D721Med (cell line): Measurements from ENCODE around the gene RREB1.

Source experiments
- DNase-seq: peaks from one replicate; pipeline ENCODE4 v3.0.0; 2011; ENCODE audit warnings: low spot score; ENCODE audit not compliant: insufficient read length
- FAIRE-seq: peaks from 2 replicates; lab custom pipeline; 2011; peaks lifted over from hg19 to GRCh38; lab: Jason Lieb, UNC
- TF ChIP-seq, protein P1 (sequence below): IDR thresholded peaks from 2 replicates; pipeline ENCODE4 v1.5.1; 2012; ENCODE audit warnings: mild to moderate bottlenecking, control low read depth; ENCODE audit not compliant: insufficient read depth; ENCODE audit errors: missing control alignments

RREB1 gene

DNA sequence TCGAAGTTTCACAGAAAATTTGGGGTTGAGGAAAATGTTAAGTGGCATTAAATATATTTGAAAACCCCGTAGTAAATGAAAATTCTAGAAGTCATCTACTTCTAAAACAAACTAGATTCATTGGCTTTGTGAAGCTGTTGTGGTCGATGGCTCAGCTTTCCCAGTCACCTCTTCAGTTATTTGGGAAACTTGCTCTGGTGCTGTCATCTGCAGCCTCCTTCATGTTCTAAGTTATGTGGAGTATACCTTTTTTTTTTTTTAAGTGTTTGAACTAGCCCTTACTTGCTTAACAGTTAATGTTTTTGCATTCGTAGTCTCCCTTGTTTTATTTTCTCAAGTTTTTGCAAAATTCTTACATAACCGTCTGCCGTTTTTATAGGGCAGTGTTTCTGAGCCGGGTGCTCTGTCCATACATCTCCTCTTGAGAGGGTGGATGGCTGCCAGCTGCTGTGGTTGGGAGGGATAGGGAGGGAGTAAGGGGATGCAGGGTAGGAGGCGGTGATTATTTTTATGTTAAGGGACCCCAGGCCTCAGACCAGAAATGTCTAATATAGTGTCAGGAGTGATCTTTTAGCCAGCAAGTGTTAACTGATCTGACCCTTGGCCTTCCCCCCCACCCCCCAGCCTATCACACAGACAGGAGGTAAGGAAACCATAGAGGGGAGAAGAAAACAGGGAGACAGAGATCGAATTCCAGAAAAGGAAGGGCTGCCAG, 7.1 kb downstream of the RREB1 start:
- FAIRE-seq (no peak), DNase-seq (no peak)
- TF ChIP-seq, protein P1, sequence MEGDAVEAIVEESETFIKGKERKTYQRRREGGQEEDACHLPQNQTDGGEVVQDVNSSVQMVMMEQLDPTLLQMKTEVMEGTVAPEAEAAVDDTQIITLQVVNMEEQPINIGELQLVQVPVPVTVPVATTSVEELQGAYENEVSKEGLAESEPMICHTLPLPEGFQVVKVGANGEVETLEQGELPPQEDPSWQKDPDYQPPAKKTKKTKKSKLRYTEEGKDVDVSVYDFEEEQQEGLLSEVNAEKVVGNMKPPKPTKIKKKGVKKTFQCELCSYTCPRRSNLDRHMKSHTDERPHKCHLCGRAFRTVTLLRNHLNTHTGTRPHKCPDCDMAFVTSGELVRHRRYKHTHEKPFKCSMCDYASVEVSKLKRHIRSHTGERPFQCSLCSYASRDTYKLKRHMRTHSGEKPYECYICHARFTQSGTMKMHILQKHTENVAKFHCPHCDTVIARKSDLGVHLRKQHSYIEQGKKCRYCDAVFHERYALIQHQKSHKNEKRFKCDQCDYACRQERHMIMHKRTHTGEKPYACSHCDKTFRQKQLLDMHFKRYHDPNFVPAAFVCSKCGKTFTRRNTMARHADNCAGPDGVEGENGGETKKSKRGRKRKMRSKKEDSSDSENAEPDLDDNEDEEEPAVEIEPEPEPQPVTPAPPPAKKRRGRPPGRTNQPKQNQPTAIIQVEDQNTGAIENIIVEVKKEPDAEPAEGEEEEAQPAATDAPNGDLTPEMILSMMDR = no peak

DNA sequence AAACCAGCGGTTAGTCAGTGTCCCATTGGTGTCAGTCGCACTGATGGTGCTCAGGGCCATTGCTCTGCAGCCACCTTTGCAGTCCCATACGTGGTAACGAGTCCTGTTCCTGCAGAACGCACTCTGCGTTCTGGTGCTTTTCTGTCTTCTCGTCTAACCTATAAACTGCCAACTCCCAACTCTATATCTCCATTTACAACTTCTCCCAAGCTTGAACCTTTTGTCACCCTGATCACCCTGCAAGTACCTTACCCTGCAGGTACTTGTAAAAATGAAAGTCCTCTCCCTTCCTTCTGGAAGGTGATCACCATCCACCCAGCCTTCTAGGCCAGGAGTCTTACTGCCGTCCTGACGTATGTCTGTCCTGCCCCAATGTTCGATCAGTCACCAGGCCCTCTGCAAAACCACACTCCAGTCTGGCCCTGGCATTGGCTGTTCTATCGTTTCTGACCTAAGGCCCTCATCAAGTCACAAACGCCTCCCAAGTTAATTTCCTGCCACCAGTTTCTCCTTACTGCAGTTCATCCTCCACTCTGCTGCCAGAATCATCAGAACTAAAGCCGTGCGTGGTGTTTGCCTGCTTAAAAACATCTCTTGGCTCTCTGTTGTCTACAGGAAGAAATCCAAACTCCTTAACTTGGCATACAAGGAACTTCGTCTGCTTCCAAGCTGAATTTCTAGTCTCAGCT, 7.9 kb downstream of the RREB1 start:
- TF ChIP-seq, protein P1 = no peak
- DNase-seq = no peak
- no peak for FAIRE-seq

DNA sequence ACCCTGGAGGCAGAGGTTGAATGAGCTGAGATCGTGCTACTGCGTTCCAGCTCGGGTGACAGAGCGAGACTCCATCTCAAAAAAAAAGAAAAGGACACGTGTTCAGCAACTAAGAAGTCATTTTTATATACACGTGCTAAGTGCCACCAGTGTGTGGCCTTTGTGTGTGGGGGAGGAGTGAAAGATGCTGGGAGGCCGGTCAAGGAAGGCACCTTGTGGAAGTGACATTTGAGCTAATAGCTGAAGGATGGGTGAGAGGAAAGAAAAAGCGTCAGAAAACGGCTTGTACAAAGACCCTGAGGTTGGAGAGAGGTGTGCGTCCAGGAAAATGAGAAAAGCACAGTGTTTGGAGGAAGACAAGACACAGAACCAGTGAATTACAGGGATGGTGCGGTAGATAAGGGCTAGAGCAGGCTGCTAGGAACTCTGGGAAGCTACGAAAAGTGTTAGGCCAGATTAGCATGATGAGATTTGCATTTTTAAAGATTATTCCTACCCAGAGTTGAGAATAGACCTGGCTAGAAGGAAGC, 11.6 kb downstream of the RREB1 start:
- DNase-seq = no peak
- no peak for FAIRE-seq
- TF ChIP-seq, protein P1 = no peak

DNA sequence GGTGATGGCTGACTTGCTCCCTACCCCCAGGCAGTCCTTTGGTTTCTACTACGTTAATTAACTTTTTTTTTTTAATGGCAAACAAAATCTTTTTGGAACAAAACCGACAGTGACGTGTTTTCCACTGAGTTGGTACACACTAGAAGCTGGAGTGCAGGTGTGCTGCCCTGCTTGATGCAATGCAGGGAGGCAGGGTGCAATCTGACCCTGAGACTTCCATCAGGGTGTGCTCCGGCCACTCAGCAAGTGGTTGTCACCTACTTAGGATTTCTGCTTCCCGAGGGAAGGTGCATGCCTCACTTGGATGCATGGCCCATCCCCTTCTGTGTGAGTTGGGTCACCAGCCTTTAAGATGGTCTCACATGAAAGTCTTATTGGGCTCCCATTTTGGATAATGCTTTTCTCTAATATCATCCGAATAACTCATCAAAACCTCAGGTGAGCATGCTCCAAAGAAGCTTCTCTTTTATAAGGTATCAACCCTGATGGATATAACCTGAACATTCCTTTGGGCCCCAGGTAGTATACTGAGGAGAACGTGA, 14.0 kb downstream of the RREB1 start:
- DNase-seq = no peak
- FAIRE-seq = no peak
- TF ChIP-seq, protein P1 = no peak

DNA sequence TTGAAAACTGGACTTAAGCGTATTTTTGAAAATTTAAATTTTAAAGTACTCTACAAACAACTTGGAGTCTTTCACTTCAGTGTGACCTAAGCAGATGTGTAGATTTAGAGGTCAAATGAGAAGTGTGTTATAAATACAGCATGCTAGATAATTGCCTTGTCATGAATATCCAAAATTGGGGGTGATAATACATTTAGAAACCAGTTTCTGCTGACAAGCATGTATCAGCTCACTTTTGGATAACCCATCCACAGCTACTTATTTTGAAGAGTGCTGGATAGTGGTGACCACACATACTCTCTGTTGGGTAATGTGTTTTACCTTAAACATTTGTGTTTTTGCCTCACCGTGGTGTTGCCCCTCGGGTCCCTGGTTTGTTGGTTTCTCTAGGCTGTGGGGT, 14.9 kb downstream of the RREB1 start:
- no peak for DNase-seq
- no peak for FAIRE-seq
- TF ChIP-seq, protein P1 = no peak

DNA sequence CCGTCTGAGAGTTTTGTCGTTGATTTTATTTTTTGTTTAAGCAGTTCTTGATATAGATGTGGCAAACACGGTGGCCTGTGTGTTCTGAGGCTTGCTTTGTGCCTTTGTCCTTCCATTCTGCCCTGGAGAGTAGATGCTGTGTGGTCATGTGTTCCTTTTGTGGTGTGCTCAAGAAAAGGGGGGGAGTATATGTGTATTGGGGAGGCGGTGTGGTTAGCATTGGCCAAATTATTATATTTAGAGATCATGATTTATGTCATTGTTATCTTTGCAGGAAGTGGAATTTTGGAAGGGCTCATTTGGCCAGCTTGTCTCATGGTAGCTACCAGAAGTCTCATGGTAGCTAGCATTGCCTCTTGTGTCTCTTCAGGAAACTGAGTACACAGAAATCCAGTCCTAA, 16.4 kb downstream of the RREB1 start:
- TF ChIP-seq, protein P1 = no peak
- no peak for FAIRE-seq
- no peak for DNase-seq
